Heart left ventricle (tissue), 16 donors: ENCODE results near the gene SF3B1. TPM values are rescaled to one million over a fixed set of nuclear protein-coding genes. Genes with fewer than 3 reads are reported as not detected.

ENCODE experiments used
- ATAC-seq, 4 donors: fragments of 200-7000 bp; cut with Tn5 transposase; one replicate each; pipeline ENCODE4 v1.9.1; 2020 to 2022; ENCODE audit warnings: moderate library complexity in 4 of 4, mild to moderate bottlenecking in 3 of 4, moderate number of reproducible peaks in 1 of 4
- DNase-seq, 5 donors: peaks; one replicate each; pipeline ENCODE4 v3.0.0-alpha.2; 2020
- H3K27ac ChIP-seq, 12 donors: fragments of 200-600 bp; sonication (generic) in 4 of 12; one replicate each; pipeline versions ENCODE4 v1.5.0 to v1.8.0; 2016 to 2022; ENCODE audit warnings: mild to moderate bottlenecking in 2 of 12
- H3K27me3 ChIP-seq, 9 donors: fragments of 200-600 bp; sonication (generic) in 2 of 9; one replicate each; pipeline versions ENCODE4 v1.5.1 to v1.8.0; 2016 to 2022; ENCODE audit warnings: mild to moderate bottlenecking in 3 of 9
- H3K36me3 ChIP-seq, 9 donors: fragments of 200-600 bp; sonication (generic) in 2 of 9; one replicate each; pipeline versions ENCODE4 v1.5.0 to v1.8.0; 2018 to 2022; ENCODE audit warnings: mild to moderate bottlenecking in 2 of 9
- H3K4me1 ChIP-seq, 12 donors: fragments of 200-600 bp; sonication (generic) in 4 of 12; one replicate each; pipeline versions ENCODE4 v1.5.0 to v1.8.0; 2016 to 2022; ENCODE audit warnings: mild to moderate bottlenecking in 3 of 12
- H3K4me3 ChIP-seq, 12 donors: fragments of 200-600 bp; sonication (generic) in 4 of 12; one replicate each; pipeline versions ENCODE4 v1.5.0 to v1.8.0; 2017 to 2022; ENCODE audit warnings: mild to moderate bottlenecking in 9 of 12, moderate library complexity in 4 of 12
- H3K9me3 ChIP-seq, 12 donors: fragments of 200-600 bp; sonication (generic) in 4 of 12; one replicate each; pipeline versions ENCODE4 v1.5.0 to v1.8.0; 2016 to 2022; ENCODE audit warnings: mild to moderate bottlenecking in 1 of 12
- POLR2A ChIP-seq, 2 donors: fragments of 450-650 bp; IDR thresholded peaks; one replicate each; pipeline ENCODE4 v1.6.1; 2017; ENCODE audit warnings: antibody characterized with exemption in 2 of 2, mild to moderate bottlenecking in 2 of 2, moderate library complexity in 2 of 2
- WGBS, 4 donors: extraction: QIAGEN DNeasy Blood & Tissue Kit in 2 of 4; methylation state at CpG; one replicate each; pipeline versions ENCODE4 v1.1.5 to v1.1.7; 2013 to 2018; 5-methylcytosine and 5-hydroxymethylcytosine counted together
- intact Hi-C, 10 donors: fragments of 100-400 bp; cut with DNase I; formaldehyde crosslinking; loops; one replicate each; pipeline versions ENCODE4 v1.11.1 to v1.14.2; 2022
- polyA plus RNA-seq, 2 donors: library from polyadenylated mRNA; stranded (reverse); fragments of 200-250 nt; gene quantifications; one replicate each; pipeline ENCODE4 v1.2.3, GENCODE V29; 2013
- total RNA-seq, 9 donors: library from RNA; depleted of rRNA in 2 of 9; stranded (reverse); fragments of >200 nt in 2 of 9; fragmentation: NEBNext Ultra II Directional in 3 of 9; extraction: Animal tissue kit (Norgen Biotek cat#: 25700) in 3 of 9; gene quantifications; one replicate each; pipeline versions ENCODE4 v1.1.0 to v1.2.4, GENCODE V29; 2016 to 2023
- TF ChIP-seq, protein P1 (sequence below), 12 donors: fragments of 200-600 bp; sonication (generic) in 4 of 12; IDR thresholded peaks; one replicate each; pipeline versions ENCODE4 v1.5.0 to v1.8.0; 2018 to 2022; ENCODE audit warnings: antibody characterized with exemption in 12 of 12, mild to moderate bottlenecking in 5 of 12
- donor health status: ischemic (EF 13 %, LVEDD 7.1; RV severe dilation, severe dysfunction).
- donor health status: healthy with polysubstance abuse.
- donor health status: DM: no; HTN: yes; CAD: no.
- donor health status: DM: no; HTN: no; CAD: no.
- donor health status: ischemic (EF 25% LVEDD 6.9; RV normal size, moderate dysfunction).
- donor health status: ischemic (EF 25% LVEDD 5.7; RV mildly dilated, moderate dysfunction).
- donor health status: healthy.
- donor health status: DM: yes; HTN: yes; CAD: no.
- donor health status: ischemic (EF 35%, LVEDD 5.7; RV mildly dilated, moderate dysfunction).
- donor health status: nonischemic (EF 11% LVEDD 7.7; RV severe dilation, severe dysfunction).
- donor health status: DM: yes; HTN: yes; CAD: no.
- donor health status: PGD.
- donor health status: ischemic (EF 29% LVEDD 5.4; RV normal size, mild dysfunction).
- donor health status: nonischemic (EF 23%, LVEDD 6.1; RV moderate dilation, normal function).

SF3B1 gene
- total and polyA plus RNA-seq, 11 donors: 80.4 to 167 (median 132) TPM

- no peak for ATAC-seq
- Histone ChIP-seq H3K4me3 (no peak overlapping the region), H3K27me3 (no peaks in the 10 kb centered on the region), H3K4me1 (peaks cover 0 to 12% (median 2%) of the 10 kb centered on the region in 12 donors), H3K36me3 (peaks cover 4 to 100% (median 100%) of the 10 kb centered on the region in 9 donors), H3K9me3 (no peaks in the 10 kb centered on the region), H3K27ac (no peak overlapping the region)
- 80 to 100% (median 90%) methylated on average over 1 of the region's 1 CpG for WGBS, 4 donors
- TF ChIP-seq, protein P1, sequence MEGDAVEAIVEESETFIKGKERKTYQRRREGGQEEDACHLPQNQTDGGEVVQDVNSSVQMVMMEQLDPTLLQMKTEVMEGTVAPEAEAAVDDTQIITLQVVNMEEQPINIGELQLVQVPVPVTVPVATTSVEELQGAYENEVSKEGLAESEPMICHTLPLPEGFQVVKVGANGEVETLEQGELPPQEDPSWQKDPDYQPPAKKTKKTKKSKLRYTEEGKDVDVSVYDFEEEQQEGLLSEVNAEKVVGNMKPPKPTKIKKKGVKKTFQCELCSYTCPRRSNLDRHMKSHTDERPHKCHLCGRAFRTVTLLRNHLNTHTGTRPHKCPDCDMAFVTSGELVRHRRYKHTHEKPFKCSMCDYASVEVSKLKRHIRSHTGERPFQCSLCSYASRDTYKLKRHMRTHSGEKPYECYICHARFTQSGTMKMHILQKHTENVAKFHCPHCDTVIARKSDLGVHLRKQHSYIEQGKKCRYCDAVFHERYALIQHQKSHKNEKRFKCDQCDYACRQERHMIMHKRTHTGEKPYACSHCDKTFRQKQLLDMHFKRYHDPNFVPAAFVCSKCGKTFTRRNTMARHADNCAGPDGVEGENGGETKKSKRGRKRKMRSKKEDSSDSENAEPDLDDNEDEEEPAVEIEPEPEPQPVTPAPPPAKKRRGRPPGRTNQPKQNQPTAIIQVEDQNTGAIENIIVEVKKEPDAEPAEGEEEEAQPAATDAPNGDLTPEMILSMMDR (IDR thresholded peaks at IDR 0.05): no peak
- no peak for DNase-seq
- intact Hi-C loops: loop anchor here in 3 of 10 donors (10.0 kb wide), 4 partner anchors 49 to 359 kb away; partner anchors contain the start of gene HSPD1 (in 1 of the 3)
These were observed 18.6 kb downstream of the SF3B1 start for GRCh38 chr2:197416268-197416667.

- Histone ChIP-seq H3K9me3 (no peaks in the 10 kb centered on the region), H3K27ac (no peak overlapping the region), H3K36me3 (peaks cover 10 to 100% (median 100%) of the 10 kb centered on the region in 9 donors), H3K4me1 (peaks cover 0 to 5% (median 0%) of the 10 kb centered on the region in 12 donors), H3K27me3 (no peaks in the 10 kb centered on the region), H3K4me3 (no peak overlapping the region)
- TF ChIP-seq, protein P1 (IDR thresholded peaks at IDR 0.05): no peak
- no peak for TF ChIP-seq POLR2A (IDR thresholded peaks at IDR 0.05)
- WGBS, 4 donors: 64 to 83% (median 75%) methylated on average over 2 of the region's 2 CpGs
- intact Hi-C loops: loop anchor here in 3 of 10 donors (10.0 kb wide), 4 partner anchors 50 to 360 kb away; partner anchors contain the start of gene HSPD1 (in 1 of the 3)
- no peak for ATAC-seq
- no peak for DNase-seq
These were observed 20.3 kb downstream of the SF3B1 start for GRCh38 chr2:197414515-197414914.

DNA sequence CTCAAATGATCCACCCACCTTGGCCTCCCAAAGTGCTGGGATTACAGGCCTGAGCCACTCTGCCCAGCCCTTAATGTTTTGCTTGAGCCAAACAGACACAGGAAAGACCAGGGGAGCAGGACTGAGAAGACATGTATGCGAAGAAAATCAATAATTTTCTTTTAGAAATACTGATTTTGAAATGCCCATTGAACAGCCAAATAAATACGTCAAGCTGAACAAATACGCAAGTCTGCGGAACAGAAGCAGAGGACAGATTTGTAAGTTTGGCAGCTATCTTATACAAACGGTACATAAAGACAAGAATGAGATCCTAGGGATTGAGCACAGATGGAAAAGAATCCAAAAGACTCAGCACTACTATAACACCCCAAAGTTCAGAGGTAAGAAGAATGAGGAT is 20.8 kb downstream of the SF3B1 start:
- Histone ChIP-seq H3K9me3 (no peaks in the 10 kb centered on the region), H3K4me1 (peaks cover 0 to 4% (median 0%) of the 10 kb centered on the region in 12 donors), H3K27me3 (no peaks in the 10 kb centered on the region), H3K36me3 (peaks cover 10 to 100% (median 100%) of the 10 kb centered on the region in 9 donors), H3K27ac (no peak overlapping the region), H3K4me3 (no peak overlapping the region)
- ATAC-seq: no peak
- intact Hi-C loops: loop anchor here in 3 of 10 donors (10.0 kb wide), 4 partner anchors 51 to 361 kb away; partner anchors contain the start of gene HSPD1 (in 1 of the 3)
- no peak for TF ChIP-seq POLR2A (IDR thresholded peaks at IDR 0.05)
- TF ChIP-seq, protein P1 (IDR thresholded peaks at IDR 0.05): no peak
- DNase-seq: no peak
- 89 to 94% (median 91%) methylated on average over 5 of the region's 5 CpGs for WGBS, 4 donors

DNA sequence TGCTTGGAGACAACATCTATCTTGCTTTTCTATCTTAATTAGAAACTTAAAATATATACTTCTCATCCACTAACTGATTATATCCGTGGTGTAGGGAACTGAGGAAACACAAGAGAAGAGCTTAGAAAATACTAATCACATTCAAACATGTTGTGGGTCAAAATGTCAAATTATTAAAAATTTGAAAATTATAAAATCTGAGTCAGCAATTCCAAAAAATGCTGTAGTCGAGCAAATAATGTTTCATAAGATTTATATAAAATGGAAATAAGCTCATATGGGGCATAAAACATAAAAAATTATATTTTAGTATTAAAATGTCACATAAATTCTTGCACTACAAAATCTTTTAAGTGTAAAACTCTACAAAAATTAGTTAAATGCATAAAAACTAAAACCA is 29.2 kb downstream of the SF3B1 start:
- H3K4me3 ChIP-seq: no peak overlapping the region
- no peak for DNase-seq
- ATAC-seq: no peak
- 84 to 90% (median 86%) methylated on average over 2 of the region's 2 CpGs for WGBS, 4 donors
- no peaks in the 10 kb centered on the region for H3K4me1 ChIP-seq
- no peaks in the 10 kb centered on the region for H3K9me3 ChIP-seq
- intact Hi-C loops: loop anchor here in 3 of 10 donors (5.0 to 10.0 kb wide), 3 partner anchors 77 to 621 kb away; partner anchors contain the start of gene HSPD1 (in 2 of the 3)
- no peak overlapping the region for H3K27ac ChIP-seq
- no peaks in the 10 kb centered on the region for H3K27me3 ChIP-seq
- peaks cover 11 to 100% (median 100%) of the 10 kb centered on the region in 9 donors for H3K36me3 ChIP-seq
- TF ChIP-seq POLR2A (IDR thresholded peaks at IDR 0.05): no peak
- TF ChIP-seq, protein P1 (IDR thresholded peaks at IDR 0.05): no peak
